Erythroblast (primary cell): ENCODE measurements around the gene ZNF521.

Source experiments
- GATA1 ChIP-seq: IDR thresholded peaks from 2 replicates; pipeline ENCODE4 v1.6.1; 2011; ENCODE audit warnings: low read depth, mild to moderate bottlenecking, control low read depth, low read length, moderate library complexity
- POLR2A ChIP-seq: IDR thresholded peaks from 2 replicates; pipeline ENCODE4 v1.6.1; 2011; ENCODE audit warnings: mild to moderate bottlenecking, low read length

DNA sequence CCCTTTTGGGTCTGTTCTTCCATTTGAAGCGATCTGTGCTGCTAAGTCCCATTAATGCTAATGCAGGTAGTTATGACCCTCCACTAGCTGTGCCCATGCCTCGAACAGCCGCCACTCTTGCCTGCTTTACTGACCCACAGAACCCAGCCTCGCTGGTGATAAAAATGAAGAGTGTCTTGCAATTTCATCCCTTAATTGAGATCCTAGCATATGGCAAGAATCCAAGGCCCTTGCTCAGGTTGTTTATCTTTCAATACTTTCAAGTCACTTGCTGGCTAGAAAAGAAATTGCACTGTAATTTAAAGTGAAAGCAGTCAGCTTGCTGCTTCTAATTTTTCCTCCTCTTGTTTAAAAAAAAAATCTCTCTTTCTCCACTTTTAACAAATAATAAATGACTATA, 73.6 kb downstream of the ZNF521 start:
- TF ChIP-seq POLR2A = no peak
- TF ChIP-seq GATA1 = no peak
